Measurements from ENCODE around the gene GPS2.

GRCh38 chr17:7294614-7295153, 20.5 kb downstream of the GPS2 start, which contains the start of gene YBX2:
- TF ChIP-seq CTCF (IDR thresholded peaks at IDR 0.05; ENCODE audit: poor library complexity) (no peak), EZH2phosphoT487 (IDR thresholded peaks at IDR 0.05; ENCODE audit: low read depth, severe bottlenecking, unreplicated experiment) (no peak)

Data from hepatocyte (in vitro differentiated cells).